SK-N-SH (cell line): ENCODE measurements around the gene FZD7. TPM values are rescaled to one million over a fixed set of nuclear protein-coding genes. Genes with fewer than 3 reads are reported as not detected.

Experiments
- CTCF ChIA-PET: fragments of 300-600, 350-600 bp; formaldehyde crosslinking; extraction: SDS; loops from one replicate; lab custom pipeline; 2021; lab: Yijun Ruan, JAX
- POLR2A ChIA-PET: fragments of 350-600 bp; sonication (Branson Sonifier 250); formaldehyde crosslinking; extraction: SDS; loops from one replicate; lab custom pipeline; 2020; ENCODE audit warnings: antibody characterized with exemption, inconsistent platforms; lab: Yijun Ruan, JAX
- DNase-seq: peaks from one replicate; pipeline ENCODE4 v3.0.0; 2012
- H2AFZ ChIP-seq: fragments of 200-600 bp; sonication (generic); 2 replicates; pipeline ENCODE4 v1.8.1; 2016; ENCODE audit warnings: antibody characterized with exemption, mild to moderate bottlenecking, low read depth
- H3F3A ChIP-seq: fragments of 200-600 bp; sonication (generic); replicated peaks from 2 replicates; pipeline ENCODE3; 2016; ENCODE audit warnings: antibody characterized with exemption, mild to moderate bottlenecking; ENCODE audit not compliant: insufficient read depth
- H3K27ac ChIP-seq, 2 experiments: fragments of 200-500 bp in 1 of 2; fragments of 200-600 bp in 1 of 2; sonication (Bioruptor generic) in 1 of 2; sonication (generic), shearing (Covaris generic) in 1 of 2; 2 replicates each; pipeline versions ENCODE4 v1.5.1 to v1.6.1; 2014 to 2016; ENCODE audit warnings: low read depth in 2 of 2, inconsistent platforms in 1 of 2, low read length in 1 of 2, mild to moderate bottlenecking in 1 of 2, mixed read lengths in 1 of 2
- H3K27me3 ChIP-seq: fragments of 200-600 bp; sonication (generic), shearing (Covaris generic); 2 replicates; pipeline ENCODE4 v1.6.1; 2016; ENCODE audit warnings: mixed run types; ENCODE audit not compliant: insufficient read depth
- H3K36me3 ChIP-seq, 2 experiments: fragments of 200-500 bp in 1 of 2; fragments of 200-600 bp in 1 of 2; sonication (Bioruptor generic) in 1 of 2; sonication (generic) in 1 of 2; replicated peaks in 1 of 2; 2 replicates each; pipeline versions ENCODE3 to v1.5.1; 2014 to 2016; ENCODE audit warnings: low read length in 1 of 2, mild to moderate bottlenecking in 1 of 2; ENCODE audit not compliant: insufficient read depth in 2 of 2, control insufficient read depth in 1 of 2
- H3K4me1 ChIP-seq, 2 experiments: fragments of 200-500 bp in 1 of 2; fragments of 200-600 bp in 1 of 2; sonication (Bioruptor generic) in 1 of 2; sonication (generic), shearing (Covaris generic) in 1 of 2; 2 replicates each; pipeline versions ENCODE4 v1.5.1 to v1.6.1; 2014 to 2016; ENCODE audit warnings: low read depth in 1 of 2, low read length in 1 of 2, mixed run types in 1 of 2; ENCODE audit not compliant: insufficient read depth in 2 of 2, control insufficient read depth in 1 of 2
- H3K4me2 ChIP-seq: fragments of 200-600 bp; sonication (generic), shearing (Covaris generic); 2 replicates; pipeline ENCODE4 v1.6.1; 2017; ENCODE audit warnings: mixed run types
- H3K4me3 ChIP-seq, 2 experiments: fragments of 200-500 bp in 1 of 2; fragments of 200-600 bp in 1 of 2; sonication (Bioruptor generic) in 1 of 2; sonication (generic), shearing (Covaris generic) in 1 of 2; 2 replicates each; pipeline versions ENCODE4 v1.5.1 to v1.8.1; 2014 to 2016; ENCODE audit warnings: low read depth in 2 of 2, inconsistent platforms in 1 of 2, low read length in 1 of 2, mild to moderate bottlenecking in 1 of 2, mixed read lengths in 1 of 2, moderate library complexity in 1 of 2
- H3K79me2 ChIP-seq: fragments of 200-600 bp; sonication (generic); 2 replicates; pipeline ENCODE4 v1.8.1; 2017; ENCODE audit warnings: mild to moderate bottlenecking; ENCODE audit not compliant: insufficient read depth
- H3K9ac ChIP-seq: fragments of 200-600 bp; sonication (generic); 2 replicates; pipeline ENCODE4 v1.6.1; 2017; ENCODE audit warnings: mixed run types
- H3K9me2 ChIP-seq: fragments of 200-600 bp; sonication (generic); 2 replicates; pipeline ENCODE4 v1.6.1; 2017; ENCODE audit warnings: mixed run types
- H3K9me3 ChIP-seq: fragments of 200-600 bp; sonication (generic); 2 replicates; pipeline ENCODE4 v1.6.1; 2017; ENCODE audit warnings: mixed run types, mild to moderate bottlenecking, moderate library complexity
- H4K20me1 ChIP-seq: fragments of 200-600 bp; sonication (generic); 2 replicates; pipeline ENCODE4 v1.6.1; 2017; ENCODE audit warnings: mild to moderate bottlenecking, mixed run types; ENCODE audit not compliant: insufficient read depth
- CTCF ChIP-seq: fragments of 200-600 bp; sonication (generic); IDR thresholded peaks from 2 replicates; pipeline ENCODE4 v1.6.1; 2017; ENCODE audit warnings: antibody characterized with exemption, mild to moderate bottlenecking, moderate library complexity
- ELF1 ChIP-seq: IDR thresholded peaks from 2 replicates; pipeline ENCODE4 v1.4.0; 2012
- FOSL2 ChIP-seq: IDR thresholded peaks from 2 replicates; pipeline ENCODE4 v1.4.0; 2012; ENCODE audit warnings: low read depth, mild to moderate bottlenecking, moderate library complexity, borderline replicate concordance
- FOXJ3 ChIP-seq: sonication (generic); formaldehyde crosslinking; IDR thresholded peaks from 2 replicates; pipeline ENCODE4 v1.5.1; 2020; ENCODE audit warnings: mild to moderate bottlenecking, missing genetic modification reagents
- IRF3 ChIP-seq: fragments of 150-350 bp; IDR thresholded peaks from 2 replicates; pipeline ENCODE4 v1.6.1; 2016; ENCODE audit warnings: mild to moderate bottlenecking, low read depth, low read length
- JUND ChIP-seq: IDR thresholded peaks from 2 replicates; pipeline ENCODE4 v1.4.0; 2012
- MEF2A ChIP-seq: IDR thresholded peaks from 2 replicates; pipeline ENCODE4 v1.4.0; 2012; ENCODE audit warnings: low read depth, borderline replicate concordance
- PBX3 ChIP-seq: IDR thresholded peaks from 2 replicates; pipeline ENCODE4; 2012
- RFX5 ChIP-seq: IDR thresholded peaks from 2 replicates; pipeline ENCODE4 v1.6.1; 2012; ENCODE audit warnings: mild to moderate bottlenecking, improper control_type of control experiment, low read length
- RXRA ChIP-seq: IDR thresholded peaks from 2 replicates; pipeline ENCODE4 v1.4.0; 2012; ENCODE audit warnings: low read depth, mild to moderate bottlenecking, borderline replicate concordance
- SMC3 ChIP-seq: IDR thresholded peaks from 2 replicates; pipeline ENCODE4 v1.6.1; 2012; ENCODE audit warnings: low read depth, low read length, improper control_type of control experiment
- TAF1 ChIP-seq: IDR thresholded peaks from 2 replicates; pipeline ENCODE4 v1.6.1; 2012; ENCODE audit warnings: low read depth, mild to moderate bottlenecking, low read length, moderate library complexity, borderline replicate concordance
- TEAD4 ChIP-seq: IDR thresholded peaks from 2 replicates; pipeline ENCODE4 v1.4.0; 2012; ENCODE audit warnings: mild to moderate bottlenecking, borderline replicate concordance; ENCODE audit not compliant: insufficient read depth
- USF1 ChIP-seq: IDR thresholded peaks from 2 replicates; pipeline ENCODE4 v1.4.0; 2012; ENCODE audit warnings: low read depth, borderline replicate concordance
- USF2 ChIP-seq: fragments of 150-350 bp; IDR thresholded peaks from 2 replicates; pipeline ENCODE4 v1.6.1; 2017; ENCODE audit warnings: antibody characterized with exemption, low read length, low read depth, borderline replicate concordance
- WGBS: methylation state at CpG from one replicate; pipeline ENCODE4 v1.1.6; 2017; ENCODE audit warnings: low lambda C conversion rate; 5-methylcytosine and 5-hydroxymethylcytosine counted together
- polyA plus RNA-seq, 3 experiments: library from polyadenylated mRNA; depleted of rRNA; stranded (reverse); fragments of >200 nt; gene quantifications; 2 replicates each; pipeline ENCODE4 v1.2.3, GENCODE V29; 2012

The FZD7 gene
- polyA plus RNA-seq, 1 of the 3 experiments (the other 2 are of a cell fraction) = 19.7 TPM

GRCh38 chr2:202002381-202002780, 31.3 kb upstream of the FZD7 start:
- no peaks in the 10 kb centered on the region for H3K9me2 ChIP-seq
- TF ChIP-seq TAF1 (no peak), IRF3 (no peak), TEAD4 (no peak), RFX5 (no peak), MEF2A (no peak), RXRA (no peak), CTCF (no peak), ELF1 (no peak), SMC3 (no peak), FOSL2 (no peak), USF2 (no peak), JUND (no peak), USF1 (no peak), PBX3 (no peak), FOXJ3 (no peak)
- 89% methylated on average over 6 of the region's 6 CpGs for WGBS
- H4K20me1 ChIP-seq = no peaks in the 10 kb centered on the region
- no peak overlapping the region for H3K4me2 ChIP-seq
- no peaks in the 10 kb centered on the region for H3K9me3 ChIP-seq
- H3K4me1 ChIP-seq = peaks cover 0 to 26% of the 10 kb centered on the region in 2 experiments; a peak in 1 of 4 replicates
- H3F3A ChIP-seq = no peaks in the 10 kb centered on the region
- no peaks in the 10 kb centered on the region for H3K36me3 ChIP-seq
- H3K79me2 ChIP-seq = no peaks in the 10 kb centered on the region
- ChIA-PET CTCF (interaction anchor here (1.1 kb wide), 1 partner anchor 70 kb away, joined by 3 read pairs; no protein-coding TSS in a partner anchor), POLR2A (interaction anchor here (0.7 kb wide), 1 partner anchor 29 kb away, joined by 6 read pairs; no protein-coding TSS in a partner anchor)
- H3K27ac ChIP-seq = no peak overlapping the region
- DNase-seq = no peak
- H3K4me3 ChIP-seq = no peak overlapping the region
- no peak overlapping the region for H2AFZ ChIP-seq
- H3K27me3 ChIP-seq = no peaks in the 10 kb centered on the region
- no peak overlapping the region for H3K9ac ChIP-seq
